NCI-H748 (cell line): ENCODE data around the gene PLCH1.

Experiments
- DNase-seq: peaks from one replicate; lab custom pipeline; 2025; ENCODE audit not compliant: unreplicated experiment; lab: John Stamatoyannopoulos, UW

Gene PLCH1

GRCh38 chr3:155394240-155394639 lies 350.6 kb downstream of the PLCH1 start:
- DNase-seq = no peak

GRCh38 chr3:155393316-155393715 lies 351.6 kb downstream of the PLCH1 start:
- no peak for DNase-seq

GRCh38 chr3:155392138-155392537 lies 352.7 kb downstream of the PLCH1 start:
- no peak for DNase-seq

GRCh38 chr3:155391551-155391958 lies 353.3 kb downstream of the PLCH1 start:
- DNase-seq = no peak

- DNase-seq = no peak
Observed at GRCh38 chr3:155391104-155391503, 353.8 kb downstream of the PLCH1 start.

GRCh38 chr3:155390351-155390750 lies 354.5 kb downstream of the PLCH1 start:
- no peak for DNase-seq

- DNase-seq = no peak
Observed at GRCh38 chr3:155388417-155388816, 356.5 kb downstream of the PLCH1 start.

- no peak for DNase-seq
Observed at GRCh38 chr3:155387571-155387970, 357.3 kb downstream of the PLCH1 start.

- no peak for DNase-seq
Observed at GRCh38 chr3:155386919-155387318, 358.0 kb downstream of the PLCH1 start.

GRCh38 chr3:155385896-155386625 lies 358.8 kb downstream of the PLCH1 start:
- DNase-seq = no peak

- peak; percentile 47 for DNase-seq
Observed at GRCh38 chr3:155382396-155383042, 362.4 kb downstream of the PLCH1 start.

GRCh38 chr3:155377847-155378246 lies 367.0 kb downstream of the PLCH1 start:
- DNase-seq = no peak

- DNase-seq = no peak
Observed at GRCh38 chr3:155377071-155377470, 367.8 kb downstream of the PLCH1 start.

GRCh38 chr3:155372281-155372680 lies 372.6 kb downstream of the PLCH1 start:
- DNase-seq = no peak

- DNase-seq = no peak
Observed at GRCh38 chr3:155370764-155371503, 373.9 kb downstream of the PLCH1 start.

GRCh38 chr3:155370198-155370597 lies 374.7 kb downstream of the PLCH1 start:
- DNase-seq = no peak

GRCh38 chr3:155369735-155370134 lies 375.1 kb downstream of the PLCH1 start:
- no peak for DNase-seq

- DNase-seq = no peak
Observed at GRCh38 chr3:155369244-155369643, 375.6 kb downstream of the PLCH1 start.

GRCh38 chr3:155368786-155369185 lies 376.1 kb downstream of the PLCH1 start:
- no peak for DNase-seq

GRCh38 chr3:155367506-155367905 lies 377.4 kb downstream of the PLCH1 start:
- DNase-seq = no peak

GRCh38 chr3:155365178-155365783 lies 379.6 kb downstream of the PLCH1 start:
- no peak for DNase-seq

GRCh38 chr3:155364492-155364891 lies 380.4 kb downstream of the PLCH1 start:
- no peak for DNase-seq
